Jurkat, Clone E6-1 (cell line): ENCODE results near the gene FUT4.
"Not testable (repeated sequence)": the region's sequence is repeated elsewhere in the genome, so short reads cannot be mapped to it uniquely, and the experiment has no call there.

Source experiments
- DNase-seq: peaks from one replicate; pipeline ENCODE4 v3.0.0-alpha.2; 2011; ENCODE audit warnings: low read depth, low spot score
- H3K4me3 ChIP-seq: 2 replicates; pipeline ENCODE4 v1.5.1; 2011; ENCODE audit warnings: mild to moderate bottlenecking, low read length, control low read depth, moderate library complexity

The FUT4 gene

GRCh38 chr11:94559361-94559760, 15.6 kb downstream of the FUT4 start:
- DNase-seq = no peak
- H3K4me3 ChIP-seq = no peak overlapping the region

DNA sequence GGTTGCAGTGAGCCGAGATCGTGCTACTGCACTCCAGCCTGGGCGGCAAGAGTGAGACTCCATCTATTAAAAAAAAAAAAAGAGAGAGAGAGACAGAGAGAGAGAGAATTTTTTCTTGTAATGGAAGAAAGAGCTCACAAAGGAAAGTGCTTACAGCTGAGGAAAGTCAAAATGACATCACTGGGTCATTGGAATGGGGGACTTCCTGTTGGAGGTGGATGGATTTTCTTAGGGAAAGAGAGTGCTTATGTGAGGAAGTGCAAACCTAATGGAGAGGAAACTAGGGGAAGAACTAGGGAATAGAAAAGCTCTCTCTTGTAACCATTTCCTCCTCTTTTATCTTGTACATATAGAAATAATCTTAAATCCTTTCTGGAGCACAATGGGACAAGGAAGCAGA, 17.1 kb downstream of the FUT4 start:
- H3K4me3 ChIP-seq = no peak overlapping the region
- no peak for DNase-seq

DNA sequence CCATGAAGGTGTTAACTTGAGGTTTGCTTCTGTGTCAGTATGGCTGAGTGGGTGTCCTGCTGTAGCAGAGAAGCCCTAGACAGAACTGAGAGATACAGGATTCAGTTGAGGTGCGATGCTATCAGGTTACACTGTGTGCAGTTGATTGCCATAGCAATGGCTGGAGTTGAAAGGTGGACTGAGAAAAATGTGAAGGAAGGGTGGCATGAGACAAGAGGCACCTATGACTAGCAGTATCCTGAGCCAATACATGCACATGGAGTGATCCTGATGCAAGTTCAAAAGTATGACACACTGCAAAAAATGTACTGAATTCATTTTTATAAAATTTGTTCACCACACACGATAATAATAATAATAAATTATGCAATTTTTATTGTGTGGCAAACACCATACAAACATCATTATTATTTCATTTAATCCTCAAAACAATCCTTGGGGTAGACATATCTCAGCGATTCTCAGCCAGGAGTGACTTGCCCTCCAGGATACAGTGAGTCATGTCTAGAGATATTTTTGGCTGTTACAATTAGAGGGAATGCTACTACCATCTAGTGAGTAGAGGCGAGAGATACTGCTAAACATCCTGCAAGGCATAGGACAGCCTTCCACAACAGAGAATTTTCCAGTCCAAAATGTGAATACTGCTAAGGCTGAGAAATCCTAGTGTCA, 19.6 kb downstream of the FUT4 start:
- no peak overlapping the region for H3K4me3 ChIP-seq
- no peak for DNase-seq

GRCh38 chr11:94563848-94564467, 20.2 kb downstream of the FUT4 start:
- DNase-seq = no peak
- no peak overlapping the region for H3K4me3 ChIP-seq

DNA sequence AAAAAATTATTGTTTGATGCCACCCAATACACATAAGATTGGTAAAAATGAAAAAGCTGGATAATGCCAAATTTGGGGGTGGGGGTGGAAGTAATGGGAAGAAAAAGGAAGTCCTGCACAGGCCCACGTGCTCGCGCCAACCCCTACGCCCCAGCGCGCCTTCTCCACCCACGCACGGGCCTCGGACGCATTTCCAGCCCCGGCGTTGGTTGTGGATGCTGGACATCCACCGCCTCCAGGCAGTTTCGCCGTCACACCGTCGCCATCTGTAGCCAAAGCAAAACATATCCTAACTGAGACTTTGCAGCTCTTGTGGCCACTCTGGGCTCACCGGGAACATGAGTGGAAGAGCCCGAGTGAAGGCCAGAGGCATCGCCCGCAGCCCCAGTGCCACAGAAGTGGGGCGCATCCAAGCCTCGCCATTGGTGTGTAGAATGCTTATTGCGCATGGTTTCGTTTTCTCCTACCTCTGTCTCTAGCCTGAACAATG, 23.5 kb downstream of the FUT4 start, which contains the start of gene PIWIL4:
PIWIL4 (plus strand) TSS at position 188 of the 490 bp plus-strand sequence; CDS start at position 339, 151 bp downstream.
- DNase-seq = no peak
- H3K4me3 ChIP-seq = no peak within 1 kb of the TSS

DNA sequence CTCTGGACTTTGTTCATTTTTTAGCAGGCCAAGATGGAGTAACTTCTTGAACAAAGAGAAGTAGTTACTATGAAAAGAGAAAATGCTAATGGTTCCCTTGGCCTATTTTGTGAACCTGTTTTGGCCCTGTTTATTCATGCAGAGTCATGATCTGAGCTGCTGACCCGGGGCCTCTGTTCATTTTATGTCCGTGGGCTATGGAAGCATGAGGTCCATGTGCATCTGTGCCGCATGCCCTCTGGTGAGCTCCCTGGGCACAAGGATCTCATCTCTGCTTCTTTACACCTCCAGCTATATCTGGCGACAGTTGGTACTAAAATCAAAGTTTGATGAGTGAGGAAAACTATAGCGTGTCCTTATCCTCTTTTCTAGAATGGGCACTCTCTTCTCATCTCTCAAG, 24.5 kb downstream of the FUT4 start:
- H3K4me3 ChIP-seq = no peak overlapping the region
- DNase-seq = no peak

DNA sequence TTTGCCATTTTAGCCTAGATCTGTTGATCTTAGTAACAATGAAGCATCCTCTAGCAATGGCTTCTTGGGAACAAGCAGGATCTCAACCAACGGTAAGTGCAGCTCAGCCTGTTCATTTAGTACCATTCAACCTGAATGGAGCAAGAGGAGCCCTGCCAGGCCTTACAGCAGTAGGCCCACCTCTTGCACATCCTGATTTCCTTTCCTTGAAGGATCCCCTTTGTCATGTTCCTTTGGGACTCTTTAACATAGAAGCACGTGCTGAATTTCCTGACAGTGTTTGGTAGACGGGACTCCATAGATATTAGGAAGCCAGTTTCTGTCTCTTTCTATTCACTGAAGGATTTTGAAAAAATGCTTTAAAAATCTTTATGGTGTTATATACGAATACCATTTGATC, 25.0 kb downstream of the FUT4 start:
- H3K4me3 ChIP-seq = no peak overlapping the region
- DNase-seq = no peak

GRCh38 chr11:94572975-94573374, 29.3 kb downstream of the FUT4 start:
- not testable (repeated sequence) for H3K4me3 ChIP-seq, DNase-seq

GRCh38 chr11:94574193-94574961, 30.7 kb downstream of the FUT4 start:
- no peak overlapping the region for H3K4me3 ChIP-seq
- DNase-seq = no peak

- H3K4me3 ChIP-seq = no peak overlapping the region
- no peak for DNase-seq
These were observed 32.6 kb downstream of the FUT4 start for GRCh38 chr11:94576306-94576705.

- no peak for DNase-seq
- H3K4me3 ChIP-seq = no peak overlapping the region
These were observed 34.1 kb downstream of the FUT4 start for GRCh38 chr11:94577841-94578240.

GRCh38 chr11:94581926-94582325, 38.2 kb downstream of the FUT4 start:
- no peak overlapping the region for H3K4me3 ChIP-seq
- no peak for DNase-seq

DNA sequence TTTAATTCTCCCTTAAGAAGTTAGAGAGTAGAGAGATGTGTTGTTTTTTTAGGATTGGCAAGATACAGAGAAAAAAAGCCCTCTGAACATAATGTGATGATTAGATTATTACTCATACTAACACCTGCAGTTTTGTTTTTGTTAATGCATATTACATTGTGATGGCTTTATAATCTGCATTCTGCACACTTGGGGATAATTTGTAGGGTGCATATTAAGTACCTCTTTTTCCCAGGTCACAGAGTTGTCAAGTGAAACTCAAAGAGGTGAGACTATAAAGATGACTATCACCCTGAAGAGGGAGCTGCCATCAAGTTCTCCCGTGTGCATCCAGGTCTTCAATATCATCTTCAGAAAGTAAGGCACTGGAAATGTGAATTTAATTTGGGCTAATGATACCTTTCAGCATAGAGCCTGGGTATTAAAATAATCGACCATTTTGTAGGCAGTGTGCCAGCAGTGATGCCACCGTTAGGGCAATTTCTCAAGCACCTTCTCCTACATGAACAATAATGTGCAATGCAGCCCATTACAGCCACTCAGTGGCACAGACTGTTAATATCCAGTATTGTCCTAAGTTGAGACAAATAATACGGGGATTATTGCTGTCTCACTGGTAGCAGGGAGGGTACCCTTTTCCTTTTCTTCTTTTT, 39.6 kb downstream of the FUT4 start:
- no peak for DNase-seq
- H3K4me3 ChIP-seq = no peak overlapping the region

DNA sequence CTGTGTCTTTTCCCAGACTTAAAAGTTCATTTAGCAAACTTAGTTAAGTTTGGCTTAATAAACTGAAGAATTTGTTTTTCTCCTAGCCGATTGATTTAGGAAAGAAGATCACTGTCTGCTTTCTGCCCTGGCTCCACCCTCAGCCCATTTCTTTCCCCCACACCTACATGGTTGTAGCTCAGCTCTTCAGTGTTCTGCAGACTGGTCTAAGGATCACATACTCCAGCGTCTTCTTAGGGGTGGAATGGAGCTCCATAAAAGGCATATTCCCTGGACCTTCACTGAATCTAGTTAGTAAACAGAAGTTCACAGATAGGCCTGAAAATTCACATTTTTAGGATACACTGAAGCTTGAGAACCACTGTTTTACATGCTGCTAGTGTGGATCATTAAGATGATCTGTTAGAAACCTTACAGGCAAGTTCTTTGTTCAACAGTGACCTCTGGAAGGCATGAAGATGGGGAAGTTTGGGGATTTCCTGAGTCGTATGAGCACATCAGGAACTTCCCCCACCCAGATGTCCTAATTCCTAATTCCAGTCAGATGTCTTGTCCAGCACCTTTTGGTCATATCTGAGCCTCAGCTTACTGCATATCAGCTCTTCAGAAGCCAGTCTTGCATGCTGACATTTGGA, 40.3 kb downstream of the FUT4 start:
- H3K4me3 ChIP-seq = no peak overlapping the region
- DNase-seq = no peak

DNA sequence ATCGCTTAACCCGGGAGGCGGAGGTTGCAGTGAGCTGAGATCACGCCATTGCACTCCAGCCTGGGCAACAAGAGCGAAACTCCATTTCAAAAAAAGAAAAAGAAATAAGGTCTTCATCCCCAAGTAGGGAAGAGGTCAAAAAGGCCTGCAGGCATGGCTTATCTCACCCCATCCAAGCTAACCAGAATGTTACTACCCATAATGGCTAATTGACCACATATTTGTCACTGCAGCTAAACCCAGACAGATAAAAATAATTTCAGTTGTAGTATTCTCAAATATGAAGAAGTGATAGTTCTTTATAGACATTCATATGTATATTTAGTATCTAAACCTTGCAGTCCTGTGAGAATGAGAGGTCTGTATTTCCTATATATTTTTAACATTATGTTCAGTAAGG, 41.3 kb downstream of the FUT4 start:
- H3K4me3 ChIP-seq = no peak overlapping the region
- DNase-seq = no peak

DNA sequence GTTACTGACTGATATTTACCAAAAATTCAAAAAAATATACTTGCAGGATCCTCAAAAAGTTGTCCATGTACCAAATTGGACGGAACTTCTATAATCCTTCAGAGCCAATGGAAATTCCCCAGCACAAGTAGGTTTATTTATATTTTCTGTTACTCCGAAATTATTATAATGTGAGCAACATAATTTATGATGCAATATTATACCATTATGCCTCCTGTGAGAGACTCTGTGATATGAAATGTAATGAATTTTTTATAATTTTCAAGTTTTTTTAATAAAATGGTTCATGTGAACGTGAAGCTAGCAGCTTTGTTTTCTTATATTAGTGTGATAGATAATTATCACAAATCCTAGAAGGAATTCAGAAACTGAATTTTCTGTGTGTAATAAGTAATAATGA, 41.7 kb downstream of the FUT4 start:
- no peak overlapping the region for H3K4me3 ChIP-seq
- DNase-seq = no peak

GRCh38 chr11:94586546-94586945, 42.8 kb downstream of the FUT4 start:
- no peak overlapping the region for H3K4me3 ChIP-seq
- DNase-seq = no peak

GRCh38 chr11:94586978-94587377, 43.3 kb downstream of the FUT4 start:
- no peak for DNase-seq
- no peak overlapping the region for H3K4me3 ChIP-seq

DNA sequence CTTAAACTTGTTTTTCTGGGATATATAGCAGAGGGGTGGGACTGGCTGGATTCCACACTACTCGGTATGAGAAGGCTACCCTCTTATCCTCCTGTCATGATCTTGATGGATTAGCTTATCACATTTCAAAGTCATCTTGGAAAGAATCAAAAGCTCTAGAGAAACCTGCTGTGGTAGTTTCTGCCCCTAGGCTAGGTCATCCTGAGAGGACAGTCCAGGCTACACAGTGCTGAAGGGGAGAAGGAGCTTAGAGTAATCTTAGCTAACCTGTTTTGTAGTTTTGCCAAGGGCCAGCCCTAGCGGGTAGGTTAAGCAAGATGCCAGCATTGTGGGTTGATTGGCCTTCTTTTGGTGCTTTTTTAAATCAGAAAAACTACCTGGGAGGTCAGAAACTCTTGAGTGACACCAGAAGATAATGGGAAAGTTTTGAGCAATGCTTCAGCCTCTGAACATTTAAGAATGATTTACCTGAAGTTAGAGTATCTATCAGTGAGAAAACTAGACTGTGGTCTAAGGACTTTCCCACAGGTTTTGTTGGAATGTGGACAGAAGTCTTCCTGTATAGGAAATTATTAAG, 44.7 kb downstream of the FUT4 start:
- H3K4me3 ChIP-seq = no peak overlapping the region
- DNase-seq = no peak
